B cell (primary cell): ENCODE measurements around the gene FAM107A. TPM values are rescaled to one million over a fixed set of nuclear protein-coding genes. Genes with fewer than 3 reads are reported as not detected.

ENCODE experiments used
- ATAC-seq: fragments of 200-7000 bp; cut with Tn5 transposase; one replicate; pipeline ENCODE4 v1.10.0; 2021; ENCODE audit warnings: low read depth, mild to moderate bottlenecking, moderate number of reproducible peaks, moderate library complexity
- CTCF ChIA-PET: fragments of 350-600 bp; sonication (Branson Sonifier 250); formaldehyde crosslinking; loops from one replicate; lab custom pipeline; 2021; ENCODE audit warnings: antibody characterized with exemption, inconsistent platforms; lab: Charles Lee
- POLR2A ChIA-PET: fragments of 350-600 bp; sonication (Branson Sonifier 250); formaldehyde crosslinking; loops from one replicate; lab custom pipeline; 2021; ENCODE audit warnings: antibody characterized with exemption; lab: Charles Lee
- DNase-seq: peaks from one replicate; pipeline ENCODE4 v3.0.0; 2013
- H2AFZ ChIP-seq: 2 replicates; pipeline ENCODE4 v1.6.1; 2012; ENCODE audit warnings: mild to moderate bottlenecking, low read depth, low read length; ENCODE audit not compliant: insufficient read depth, poor library complexity, severe bottlenecking
- H3K27ac ChIP-seq, 2 donors: 1 replicate in 1 of 2; 2 replicates in 1 of 2; pipeline ENCODE4 v1.5.1; 2012 to 2013; ENCODE audit warnings: low read length in 2 of 2, mild to moderate bottlenecking in 2 of 2, moderate library complexity in 1 of 2
- H3K27me3 ChIP-seq, 4 experiments: fragments of 200-600 bp in 1 of 4; sonication (generic) in 1 of 4; replicated peaks in 1 of 4; 1 replicate in 2 of 4; 2 replicates in 2 of 4; pipeline versions ENCODE4 v1.6.1 to v1.7.0; 2013 to 2016; ENCODE audit warnings: low read length in 3 of 4, mild to moderate bottlenecking in 2 of 4, mixed read lengths in 1 of 4, moderate library complexity in 1 of 4; ENCODE audit not compliant: insufficient read depth in 4 of 4, control insufficient read depth in 3 of 4; ENCODE audit errors: control extremely low read depth in 1 of 4
- H3K36me3 ChIP-seq, 2 experiments: replicated peaks in 1 of 2; 1 replicate in 1 of 2; 2 replicates in 1 of 2; pipeline versions ENCODE4 v1.6.1 to v1.7.1; 2013; ENCODE audit warnings: low read length in 1 of 2; ENCODE audit not compliant: insufficient read depth in 2 of 2, control insufficient read depth in 1 of 2; ENCODE audit errors: control extremely low read depth in 1 of 2, extremely low read depth in 1 of 2
- H3K4me1 ChIP-seq, 2 donors: fragments of 200-600 bp in 1 of 2; sonication (generic) in 1 of 2; 1 replicate in 1 of 2; 2 replicates in 1 of 2; pipeline versions ENCODE4 v1.5.1 to v1.6.1; 2013 to 2017; ENCODE audit warnings: low read length in 2 of 2; ENCODE audit not compliant: control insufficient read depth in 2 of 2, insufficient read depth in 2 of 2
- H3K4me2 ChIP-seq: replicated peaks from 2 replicates; pipeline ENCODE3; 2012; ENCODE audit warnings: mild to moderate bottlenecking, low read depth, low read length; ENCODE audit not compliant: poor library complexity, severe bottlenecking
- H3K4me3 ChIP-seq, 5 experiments: fragments of 200-600 bp in 1 of 5; sonication (generic) in 1 of 5; 1 replicate in 3 of 5; 2 replicates in 2 of 5; pipeline versions ENCODE4 v1.5.1 to v1.7.0; 2011 to 2016; ENCODE audit warnings: low read length in 4 of 5, mild to moderate bottlenecking in 4 of 5, low read depth in 2 of 5, control low read depth in 1 of 5, moderate library complexity in 1 of 5; ENCODE audit not compliant: insufficient read depth in 1 of 5; ENCODE audit errors: control extremely low read depth in 1 of 5, extremely low read depth in 1 of 5
- H3K79me2 ChIP-seq: fragments of 200-600 bp; sonication (generic); one replicate; pipeline ENCODE4 v1.6.0; 2016; ENCODE audit warnings: low read length; ENCODE audit not compliant: control insufficient read depth, insufficient read depth
- H3K9ac ChIP-seq: fragments of 200-600 bp; sonication (generic); 2 replicates; pipeline ENCODE4 v1.6.1; 2017; ENCODE audit warnings: mild to moderate bottlenecking, low read length, moderate library complexity
- H3K9me3 ChIP-seq, 3 donors: one replicate each; pipeline versions ENCODE4 v1.6.1 to v1.7.1; 2013; ENCODE audit warnings: low read length in 2 of 3; ENCODE audit not compliant: control insufficient read depth in 2 of 3, insufficient read depth in 1 of 3; ENCODE audit errors: control extremely low read depth in 1 of 3
- H4K20me1 ChIP-seq: 2 replicates; pipeline ENCODE4 v1.6.0; 2012; ENCODE audit warnings: mild to moderate bottlenecking, low read length; ENCODE audit not compliant: insufficient read depth, control insufficient read depth, poor library complexity, severe bottlenecking
- H3K27ac Mint-ChIP-seq: one replicate; pipeline ENCODE4 v1.8.0; 2021; ENCODE audit warnings: mixed read lengths
- H3K27me3 Mint-ChIP-seq: one replicate; pipeline ENCODE4 v1.8.0; 2021; ENCODE audit warnings: mixed read lengths
- H3K4me1 Mint-ChIP-seq: one replicate; pipeline ENCODE4 v1.8.0; 2021; ENCODE audit warnings: mixed read lengths
- H3K4me3 Mint-ChIP-seq: one replicate; pipeline ENCODE4 v1.8.0; 2021; ENCODE audit warnings: mixed read lengths
- H3K9me3 Mint-ChIP-seq: one replicate; pipeline ENCODE4 v1.8.0; 2022; ENCODE audit warnings: mixed read lengths; ENCODE audit not compliant: insufficient read depth
- EZH2 ChIP-seq: IDR thresholded peaks from 2 replicates; pipeline ENCODE4 v1.6.1; 2012; ENCODE audit warnings: borderline replicate concordance, low read depth, mild to moderate bottlenecking, moderate library complexity, low read length; ENCODE audit not compliant: insufficient read depth, poor library complexity, severe bottlenecking
- WGBS: methylation state at CpG from one replicate; pipeline ENCODE4 v1.1.5; 2013; ENCODE audit warnings: missing lambda C conversion rate; ENCODE audit not compliant: insufficient coverage; 5-methylcytosine and 5-hydroxymethylcytosine counted together
- intact Hi-C: fragments of 100-400 bp; cut with micrococcal nuclease; formaldehyde crosslinking; loops from one replicate; pipeline ENCODE4 v1.10.0; 2022
- polyA plus RNA-seq: library from polyadenylated mRNA; depleted of rRNA; stranded (reverse); fragments of >200 nt; gene quantifications from 2 replicates; pipeline ENCODE4 v1.2.3, GENCODE V29; 2012
- total RNA-seq, 2 donors: library from RNA; stranded (reverse); fragments of 120-200 nt in 1 of 2; gene quantifications; 1 replicate in 1 of 2; 2 replicates in 1 of 2; pipeline versions ENCODE4 v1.2.3 to v1.2.4, GENCODE V29; 2013 to 2022
- TF ChIP-seq, protein P1 (sequence below): fragments of 200-600 bp; IDR thresholded peaks from one replicate; pipeline ENCODE4 v1.8.0; 2022; ENCODE audit warnings: antibody characterized with exemption, mild to moderate bottlenecking

FAM107A gene
- total and polyA plus RNA-seq, 2 donors (not counting 1 experiment from before 2014, with no cell fraction given), result not detected

DNA sequence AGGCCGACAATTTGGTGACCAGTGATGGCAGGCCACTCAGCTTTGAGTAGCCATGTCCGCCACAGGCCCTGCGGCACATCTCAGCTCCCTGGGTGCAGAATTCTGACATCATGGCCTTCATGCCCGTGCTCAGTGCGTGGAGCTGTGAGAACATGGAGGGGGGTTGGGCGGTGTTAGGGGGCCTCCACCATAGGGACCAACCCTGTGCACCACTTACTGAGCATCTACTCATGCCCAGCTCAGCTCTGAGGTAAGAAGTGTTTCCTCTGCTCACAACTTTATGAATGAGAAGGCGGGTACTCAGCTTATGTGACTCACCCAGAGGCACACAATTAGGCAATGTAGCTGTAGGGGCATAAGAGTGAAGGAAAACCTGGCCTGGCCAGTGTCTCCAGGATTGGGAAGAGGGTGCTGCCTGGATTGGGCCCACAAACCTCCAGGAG is 50.7 kb downstream of the FAM107A start:
- TF ChIP-seq EZH2, result no peak
- TF ChIP-seq, protein P1, sequence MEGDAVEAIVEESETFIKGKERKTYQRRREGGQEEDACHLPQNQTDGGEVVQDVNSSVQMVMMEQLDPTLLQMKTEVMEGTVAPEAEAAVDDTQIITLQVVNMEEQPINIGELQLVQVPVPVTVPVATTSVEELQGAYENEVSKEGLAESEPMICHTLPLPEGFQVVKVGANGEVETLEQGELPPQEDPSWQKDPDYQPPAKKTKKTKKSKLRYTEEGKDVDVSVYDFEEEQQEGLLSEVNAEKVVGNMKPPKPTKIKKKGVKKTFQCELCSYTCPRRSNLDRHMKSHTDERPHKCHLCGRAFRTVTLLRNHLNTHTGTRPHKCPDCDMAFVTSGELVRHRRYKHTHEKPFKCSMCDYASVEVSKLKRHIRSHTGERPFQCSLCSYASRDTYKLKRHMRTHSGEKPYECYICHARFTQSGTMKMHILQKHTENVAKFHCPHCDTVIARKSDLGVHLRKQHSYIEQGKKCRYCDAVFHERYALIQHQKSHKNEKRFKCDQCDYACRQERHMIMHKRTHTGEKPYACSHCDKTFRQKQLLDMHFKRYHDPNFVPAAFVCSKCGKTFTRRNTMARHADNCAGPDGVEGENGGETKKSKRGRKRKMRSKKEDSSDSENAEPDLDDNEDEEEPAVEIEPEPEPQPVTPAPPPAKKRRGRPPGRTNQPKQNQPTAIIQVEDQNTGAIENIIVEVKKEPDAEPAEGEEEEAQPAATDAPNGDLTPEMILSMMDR, result no peak
- Mint-ChIP-seq H3K27ac (no peak overlapping the region), H3K4me1 (no peaks in the 10 kb centered on the region), H3K4me3 (no peak overlapping the region), H3K27me3 (no peaks in the 10 kb centered on the region), H3K9me3 (no peaks in the 10 kb centered on the region)
- Histone ChIP-seq H3K27ac (no peak overlapping the region), H3K4me3 (no peak overlapping the region), H4K20me1 (no peaks in the 10 kb centered on the region), H3K79me2 (no peaks in the 10 kb centered on the region), H3K9me3 (no peaks in the 10 kb centered on the region), H3K36me3 (no peaks in the 10 kb centered on the region), H3K9ac (no peak overlapping the region), H3K4me2 (no peak overlapping the region), H3K4me1 (no peaks in the 10 kb centered on the region), H2AFZ (no peak overlapping the region), H3K27me3 (no peaks in the 10 kb centered on the region)
- CTCF ChIA-PET, result interaction anchor here (1.0 to 1.5 kb wide), 2 partner anchors 206 to 219 kb away, joined by 3 read pairs; no protein-coding TSS in a partner anchor
- DNase-seq (no peak), ATAC-seq (no peak)
- 88% methylated on average over 3 of the region's 7 CpGs for WGBS
- POLR2A ChIA-PET, result no interaction called here
- intact Hi-C loops, result no loop called here

DNA sequence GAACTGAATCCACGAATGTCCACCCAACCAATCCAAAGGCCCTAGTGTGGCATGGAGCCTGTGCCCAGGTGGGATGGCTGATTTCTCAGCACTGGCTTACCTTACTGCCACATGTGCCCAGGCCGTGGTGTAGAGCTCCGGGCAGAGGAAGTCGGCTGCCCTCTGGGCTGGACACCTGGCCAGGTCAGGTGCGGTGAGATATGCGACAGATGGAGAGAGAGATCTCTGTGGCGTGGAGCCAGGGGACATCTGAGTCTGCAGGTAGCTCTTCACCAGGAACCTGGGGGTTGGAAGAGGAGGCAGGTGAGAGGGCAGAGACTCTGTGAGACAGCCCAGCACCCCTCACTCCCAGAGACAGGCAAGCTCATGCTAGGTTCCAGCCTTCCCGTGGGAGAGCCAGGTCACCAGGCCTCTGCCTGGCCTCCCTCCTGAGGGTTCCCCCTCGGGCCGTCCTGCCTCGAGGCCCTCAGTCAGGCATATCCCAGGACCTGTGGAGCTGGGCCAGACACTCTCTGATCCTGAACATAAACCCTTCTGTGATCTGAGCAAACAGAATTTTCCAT is 52.8 kb downstream of the FAM107A start:
- Histone ChIP-seq H3K79me2 (no peaks in the 10 kb centered on the region), H4K20me1 (no peaks in the 10 kb centered on the region), H3K4me1 (no peaks in the 10 kb centered on the region), H3K27ac (no peak overlapping the region), H3K4me3 (no peak overlapping the region), H3K9me3 (no peaks in the 10 kb centered on the region), H3K36me3 (no peaks in the 10 kb centered on the region), H3K4me2 (no peak overlapping the region), H2AFZ (no peak overlapping the region), H3K27me3 (no peaks in the 10 kb centered on the region), H3K9ac (no peak overlapping the region)
- no peak for TF ChIP-seq EZH2
- Mint-ChIP-seq H3K4me1 (no peaks in the 10 kb centered on the region), H3K4me3 (no peak overlapping the region), H3K9me3 (no peaks in the 10 kb centered on the region), H3K27ac (no peak overlapping the region), H3K27me3 (no peaks in the 10 kb centered on the region)
- WGBS, result 96% methylated on average over 11 of the region's 11 CpGs
- DNase-seq (no peak), ATAC-seq (no peak)
- ChIA-PET CTCF (interaction anchor here (1.1 to 1.3 kb wide), 2 partner anchors 9 to 10 kb away, joined by 3 read pairs; no protein-coding TSS in a partner anchor), POLR2A (no interaction called here)
- intact Hi-C loops, result no loop called here
